ENCODE results near the gene GIGYF2. TPM values are rescaled to one million over a fixed set of nuclear protein-coding genes. Genes with fewer than 3 reads are reported as not detected.

The GIGYF2 gene
- total RNA-seq, 1 donor from 2014 or later, result 63.4 TPM

GRCh38 chr2:232767866-232768265 is 70.7 kb downstream of the GIGYF2 start:
- Mint-ChIP-seq H3K4me1 (ENCODE audit: unreplicated experiment) (peaks cover 18% of the 10 kb centered on the region), H3K9me3 (ENCODE audit: unreplicated experiment) (no peaks in the 10 kb centered on the region), H3K36me3 (ENCODE audit: unreplicated experiment) (peaks cover 48% of the 10 kb centered on the region), H3K27me3 (ENCODE audit: unreplicated experiment) (no peaks in the 10 kb centered on the region), H3K4me3 (ENCODE audit: unreplicated experiment) (no peak overlapping the region), H3K27ac (ENCODE audit: unreplicated experiment) (no peak overlapping the region)
- DNase-seq (ENCODE audit: extremely low spot score, unreplicated experiment), result no peak
- TF ChIP-seq CTCF (IDR thresholded peaks at IDR 0.05), result no peak

- Mint-ChIP-seq H3K36me3 (ENCODE audit: unreplicated experiment) (peaks cover 42% of the 10 kb centered on the region), H3K4me1 (ENCODE audit: unreplicated experiment) (peaks cover 18% of the 10 kb centered on the region), H3K4me3 (ENCODE audit: unreplicated experiment) (no peak overlapping the region), H3K27me3 (ENCODE audit: unreplicated experiment) (no peaks in the 10 kb centered on the region), H3K9me3 (ENCODE audit: unreplicated experiment) (no peaks in the 10 kb centered on the region), H3K27ac (ENCODE audit: unreplicated experiment) (no peak overlapping the region)
- DNase-seq (ENCODE audit: extremely low spot score, unreplicated experiment), result no peak
- TF ChIP-seq CTCF (IDR thresholded peaks at IDR 0.05), result no peak
These were observed 73.1 kb downstream of the GIGYF2 start for GRCh38 chr2:232770207-232770606.

GRCh38 chr2:232771870-232772269 is 74.7 kb downstream of the GIGYF2 start:
- TF ChIP-seq CTCF (IDR thresholded peaks at IDR 0.05), result no peak
- peaks cover 35% of the 10 kb centered on the region for H3K36me3 Mint-ChIP-seq (ENCODE audit: unreplicated experiment)
- no peak for DNase-seq (ENCODE audit: extremely low spot score, unreplicated experiment)
- H3K9me3 Mint-ChIP-seq (ENCODE audit: unreplicated experiment), result no peaks in the 10 kb centered on the region
- H3K4me1 Mint-ChIP-seq (ENCODE audit: unreplicated experiment), result peaks cover 21% of the 10 kb centered on the region
- no peak overlapping the region for H3K4me3 Mint-ChIP-seq (ENCODE audit: unreplicated experiment)
- H3K27me3 Mint-ChIP-seq (ENCODE audit: unreplicated experiment), result no peaks in the 10 kb centered on the region
- H3K27ac Mint-ChIP-seq (ENCODE audit: unreplicated experiment), result no peak overlapping the region

- no peak for TF ChIP-seq CTCF (IDR thresholded peaks at IDR 0.05)
- peaks cover 16% of the 10 kb centered on the region for H3K4me1 Mint-ChIP-seq (ENCODE audit: unreplicated experiment)
- H3K27ac Mint-ChIP-seq (ENCODE audit: unreplicated experiment), result no peak overlapping the region
- H3K27me3 Mint-ChIP-seq (ENCODE audit: unreplicated experiment), result no peaks in the 10 kb centered on the region
- no peaks in the 10 kb centered on the region for H3K9me3 Mint-ChIP-seq (ENCODE audit: unreplicated experiment)
- no peak overlapping the region for H3K4me3 Mint-ChIP-seq (ENCODE audit: unreplicated experiment)
- H3K36me3 Mint-ChIP-seq (ENCODE audit: unreplicated experiment), result peaks cover 33% of the 10 kb centered on the region
- DNase-seq (ENCODE audit: extremely low spot score, unreplicated experiment), result no peak
These were observed 75.4 kb downstream of the GIGYF2 start for GRCh38 chr2:232772531-232772930.

- H3K9me3 Mint-ChIP-seq (ENCODE audit: unreplicated experiment), result no peaks in the 10 kb centered on the region
- no peaks in the 10 kb centered on the region for H3K27me3 Mint-ChIP-seq (ENCODE audit: unreplicated experiment)
- no peak for TF ChIP-seq CTCF (IDR thresholded peaks at IDR 0.05)
- peaks cover 25% of the 10 kb centered on the region for H3K36me3 Mint-ChIP-seq (ENCODE audit: unreplicated experiment)
- H3K27ac Mint-ChIP-seq (ENCODE audit: unreplicated experiment), result no peak overlapping the region
- peaks cover 20% of the 10 kb centered on the region for H3K4me1 Mint-ChIP-seq (ENCODE audit: unreplicated experiment)
- DNase-seq (ENCODE audit: extremely low spot score, unreplicated experiment), result no peak
- H3K4me3 Mint-ChIP-seq (ENCODE audit: unreplicated experiment), result no peak overlapping the region
These were observed 76.7 kb downstream of the GIGYF2 start for GRCh38 chr2:232773815-232774214.
